ENCODE results near the gene CCL8. TPM values are rescaled to one million over a fixed set of nuclear protein-coding genes. Genes with fewer than 3 reads are reported as not detected.

CCL8 gene
- total and polyA plus RNA-seq, 2 of the 4 experiments (the other 2 are of a cell fraction): not detected

GRCh38 chr17:34337701-34338100, 18.5 kb downstream of the CCL8 start:
- POLR2A ChIA-PET (ENCODE audit: unreplicated experiment): no interaction called here
- no peaks in the 10 kb centered on the region for H3K4me1 ChIP-seq (ENCODE audit: control insufficient read depth, insufficient read depth, low read length)
- dilution Hi-C loops (cut with HindIII; ENCODE audit: low sequenced_read_pairs, unreplicated experiment): no loop called here

More at GRCh38 chr17:34337701-34338100, 18.5 kb downstream of the CCL8 start:
- H3K27me3 ChIP-seq (ENCODE audit: control insufficient read depth, insufficient read depth, low read length): no peaks in the 10 kb centered on the region; the same call in 1 of the 2 replicates
- in situ Hi-C loops (cut with MboI; ENCODE audit: low sequenced_read_pairs) (loop anchor here (10.0 kb wide), 1 partner anchor 63 kb away; the partner anchor contains the start of gene CCL7), intact Hi-C loops (cut with micrococcal nuclease) (no loop called here)
- no TSS peak for BruUV-seq (replicated peaks)
- no peak overlapping the region for H3K23ac ChIP-seq (ENCODE audit: low read depth, low read length)
- no peak for DNase-seq
- H4K20me1 ChIP-seq (ENCODE audit: insufficient read depth, low read length): no peaks in the 10 kb centered on the region
- 40% methylated on average over 1 of the region's 1 CpG; no CpG with 5 or more reads in 1 of the 2 experiments for WGBS, 2 experiments (ENCODE audit: extremely low coverage in 2 of 2, insufficient read length in 1 of 2)
- H2BK15ac ChIP-seq (ENCODE audit: low read depth, low read length): no peak overlapping the region
- no peak overlapping the region for H2AK5ac ChIP-seq (ENCODE audit: low read depth, low read length)
- no peak overlapping the region for H3K9ac ChIP-seq (ENCODE audit: low read depth, low read length)
- no peak overlapping the region for H4K8ac ChIP-seq (ENCODE audit: low read depth in 2 of 2, low read length in 2 of 2)
- H2BK120ac ChIP-seq (ENCODE audit: low read depth, low read length): no peak overlapping the region
- CTCF ChIA-PET: no interaction called here
- H3K36me3 ChIP-seq (ENCODE audit: control insufficient read depth, insufficient read depth, low read length): no peaks in the 10 kb centered on the region
- no peak overlapping the region for H2BK5ac ChIP-seq (ENCODE audit: low read depth, low read length, poor library complexity, severe bottlenecking)
- H2AFZ ChIP-seq (replicated peaks; ENCODE audit: low read length, poor library complexity): no peak overlapping the region
- TF ChIP-seq MXI1 (IDR thresholded peaks at IDR 0.05; ENCODE audit: borderline replicate concordance, low read depth, low read length): no peak
- no peak for TF ChIP-seq FOS (IDR thresholded peaks at IDR 0.05; ENCODE audit: low read depth, low read length)
- no peak for TF ChIP-seq ELK1 (IDR thresholded peaks at IDR 0.05; ENCODE audit: borderline replicate concordance, low read depth, low read length)
- no peak for TF ChIP-seq CTCF (conservative IDR thresholded peaks at IDR 0.05; ENCODE audit: low read depth, low read length)
- TF ChIP-seq RAD21 (IDR thresholded peaks at IDR 0.05; ENCODE audit: low read length): no peak
- TF ChIP-seq RFX5 (IDR thresholded peaks at IDR 0.05; ENCODE audit: low read depth, low read length): no peak
- no peak for TF ChIP-seq CHD1 (IDR thresholded peaks at IDR 0.05; ENCODE audit: low read depth, low read length)
- TF ChIP-seq RCOR1 (IDR thresholded peaks at IDR 0.05; ENCODE audit: insufficient replicate concordance, low read length): no peak
- TF ChIP-seq BHLHE40 (IDR thresholded peaks at IDR 0.05; ENCODE audit: low read depth, low read length): no peak
- no peak for TF ChIP-seq CEBPB (IDR thresholded peaks at IDR 0.05; ENCODE audit: low read depth, low read length)
- no peak for TF ChIP-seq MAZ (IDR thresholded peaks at IDR 0.05; ENCODE audit: borderline replicate concordance, low read depth, low read length)
- no peak for TF ChIP-seq MAFK (IDR thresholded peaks at IDR 0.05; ENCODE audit: low read depth, low read length)
- no peak overlapping the region for H2AK9ac ChIP-seq (replicated peaks; ENCODE audit: low read depth, low read length, poor library complexity)
- H4K91ac ChIP-seq (ENCODE audit: insufficient read depth, low read depth, low read length): no peak overlapping the region
- H2BK20ac ChIP-seq (ENCODE audit: low read depth, low read length): no peak overlapping the region
- H3K4me2 ChIP-seq (ENCODE audit: low read depth, low read length): no peak overlapping the region
- no peak overlapping the region for H3K14ac ChIP-seq (replicated peaks; ENCODE audit: low read depth, low read length)
- no peak overlapping the region for H3K4me3 ChIP-seq (ENCODE audit: insufficient read depth, low read depth, low read length)
- no peak overlapping the region for H4K5ac ChIP-seq (ENCODE audit: low read depth, low read length)
- no peak overlapping the region for H3K27ac ChIP-seq (ENCODE audit: insufficient read depth, low read length)
- ATAC-seq (ENCODE audit: low read depth): no peak
- H3K9me1 ChIP-seq (ENCODE audit: insufficient read depth, low read length): no peaks in the 10 kb centered on the region
- H3K56ac ChIP-seq (ENCODE audit: extremely low read depth, insufficient read depth, low read length): no peak overlapping the region
- H3K9me3 ChIP-seq (ENCODE audit: control insufficient read depth, insufficient read depth, low read length): no peaks in the 10 kb centered on the region
- H3K79me1 ChIP-seq (ENCODE audit: low read depth in 1 of 2, low read length in 2 of 2): no peaks in the 10 kb centered on the region
- no peak overlapping the region for H3K4ac ChIP-seq (ENCODE audit: low read depth, low read length)
- no peak overlapping the region for H3K18ac ChIP-seq (ENCODE audit: low read depth, low read length)

Measured in IMR-90 (cell line).